Renal cortical epithelial cell (primary cell): Measurements from ENCODE around the gene KLF7. TPM values are rescaled to one million over a fixed set of nuclear protein-coding genes. Genes with fewer than 3 reads are reported as not detected.

Source experiments
- DNase-seq: peaks from one replicate; pipeline ENCODE4 v3.0.0-alpha.2; 2011; ENCODE audit warnings: low read depth
- total RNA-seq: library from RNA; depleted of rRNA; stranded (reverse); fragments of >200 nt; gene quantifications from 2 replicates; pipeline ENCODE4 v1.2.3, GENCODE V29; 2014

Gene KLF7
- total RNA-seq, 1 donor from 2014 or later: 31.5 TPM

DNA sequence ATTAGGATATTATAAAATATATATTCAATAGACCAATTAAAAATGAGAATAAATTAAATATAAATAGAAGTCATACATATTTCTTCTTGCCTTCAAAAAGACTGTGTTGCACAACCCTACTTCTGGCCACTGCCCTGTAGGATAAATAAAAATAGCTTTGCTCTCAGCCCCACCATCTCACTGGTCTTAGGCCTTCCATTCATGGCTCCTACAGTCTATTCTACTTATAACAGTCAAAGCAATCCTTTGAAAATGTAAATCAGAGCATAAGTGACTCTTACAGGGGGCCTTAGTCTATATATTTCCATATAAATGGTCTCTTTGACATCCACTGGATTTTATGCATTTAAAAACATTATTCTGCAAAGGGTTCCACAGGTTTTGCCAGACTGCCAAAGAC lies 72.9 kb downstream of the KLF7 start:
- DNase-seq: no peak

DNA sequence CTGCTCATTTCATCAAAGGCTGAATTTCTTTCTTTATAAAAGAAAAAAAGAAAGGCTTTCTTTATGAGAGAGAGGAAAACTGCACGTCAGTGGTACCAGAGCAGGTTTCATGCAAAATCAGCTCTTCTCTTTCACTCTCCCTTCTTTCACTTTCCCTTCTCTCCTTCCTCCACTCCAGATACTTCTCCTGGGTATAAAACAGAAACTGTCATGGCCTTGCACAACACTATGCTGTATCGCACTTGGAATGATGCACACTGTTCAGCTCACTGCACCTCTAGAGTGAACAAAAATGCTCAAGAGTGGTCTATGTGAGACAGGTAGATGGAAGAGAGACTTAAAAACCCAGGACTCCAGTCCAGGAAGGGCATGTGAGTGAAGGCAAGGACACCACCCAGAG lies 73.8 kb downstream of the KLF7 start:
- DNase-seq: peak; percentile 16

DNA sequence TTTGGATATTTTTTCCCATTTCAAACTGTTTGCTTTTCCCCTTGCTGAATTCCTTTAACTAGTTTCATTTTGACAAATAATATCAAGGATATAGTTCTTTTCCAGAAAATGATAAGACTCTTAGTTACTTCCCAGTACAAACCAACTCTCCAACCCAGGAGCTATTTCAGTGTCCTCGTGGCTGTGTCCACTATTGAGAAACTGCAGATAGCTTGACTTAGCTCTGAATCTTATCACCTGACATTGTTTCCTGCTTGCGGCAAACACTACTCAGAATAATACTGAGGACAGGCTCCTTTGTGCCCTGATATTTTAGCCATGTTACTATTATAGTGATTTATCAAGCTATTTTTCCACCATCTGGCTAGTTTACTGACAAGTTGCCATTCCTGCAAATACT lies 74.6 kb downstream of the KLF7 start:
- DNase-seq: no peak

DNA sequence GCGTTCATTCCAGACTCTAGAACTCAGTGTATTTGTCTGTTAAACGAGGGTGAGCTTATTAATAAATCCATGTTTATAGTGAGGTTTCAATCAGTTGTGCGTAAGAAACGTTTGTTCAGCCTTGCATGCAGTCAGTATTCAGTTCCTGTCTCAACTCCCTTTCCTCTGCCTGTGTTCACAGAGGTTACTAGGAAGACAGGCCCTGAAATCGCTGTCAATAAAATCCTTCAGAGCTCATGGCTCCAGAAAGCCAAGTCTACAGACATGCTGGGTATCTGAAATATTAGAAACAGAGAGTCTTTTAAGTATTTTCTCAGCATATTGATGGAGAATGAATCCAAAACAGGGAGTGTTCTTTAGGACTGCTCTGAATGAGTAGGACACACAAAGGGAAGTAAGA lies 75.4 kb downstream of the KLF7 start:
- no peak for DNase-seq

DNA sequence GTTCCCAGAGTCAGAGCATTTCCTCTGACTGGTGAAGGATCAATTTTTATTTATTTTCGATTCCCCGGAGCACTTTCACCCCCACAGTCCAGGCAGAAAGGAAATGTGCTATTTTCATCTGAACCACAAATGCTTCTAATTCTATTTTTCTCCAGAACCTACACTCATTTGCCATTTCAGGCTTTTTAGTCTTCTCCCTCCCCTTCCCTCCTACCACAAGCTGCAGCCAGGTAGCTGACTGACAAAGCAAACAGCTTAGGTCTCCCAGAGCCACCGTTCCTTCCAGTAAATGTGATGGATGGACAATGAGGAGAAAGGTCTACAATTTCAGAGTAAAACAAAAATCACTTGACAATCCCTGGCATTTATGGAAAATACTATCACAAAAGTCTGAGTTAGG lies 76.9 kb downstream of the KLF7 start:
- DNase-seq: no peak

DNA sequence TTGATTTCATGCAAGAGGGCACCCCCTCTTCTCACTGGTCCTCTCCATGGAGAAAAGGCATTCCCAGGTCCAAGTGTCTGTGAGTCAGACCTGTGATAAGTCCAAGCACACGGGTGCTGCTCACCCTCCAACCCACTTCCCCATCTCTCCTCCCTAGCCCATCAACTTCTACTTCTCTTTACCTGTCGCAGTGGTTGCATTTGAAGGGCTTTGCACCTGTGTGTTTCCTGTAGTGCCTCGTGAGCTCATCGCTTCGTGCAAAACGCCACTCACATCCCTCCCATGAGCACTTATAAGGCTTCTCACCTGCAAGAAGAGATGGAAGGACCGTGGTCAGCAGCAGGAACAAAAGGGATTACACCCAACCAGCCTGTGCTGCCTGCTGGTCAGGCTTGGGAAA lies 77.5 kb downstream of the KLF7 start:
- DNase-seq: no peak

DNA sequence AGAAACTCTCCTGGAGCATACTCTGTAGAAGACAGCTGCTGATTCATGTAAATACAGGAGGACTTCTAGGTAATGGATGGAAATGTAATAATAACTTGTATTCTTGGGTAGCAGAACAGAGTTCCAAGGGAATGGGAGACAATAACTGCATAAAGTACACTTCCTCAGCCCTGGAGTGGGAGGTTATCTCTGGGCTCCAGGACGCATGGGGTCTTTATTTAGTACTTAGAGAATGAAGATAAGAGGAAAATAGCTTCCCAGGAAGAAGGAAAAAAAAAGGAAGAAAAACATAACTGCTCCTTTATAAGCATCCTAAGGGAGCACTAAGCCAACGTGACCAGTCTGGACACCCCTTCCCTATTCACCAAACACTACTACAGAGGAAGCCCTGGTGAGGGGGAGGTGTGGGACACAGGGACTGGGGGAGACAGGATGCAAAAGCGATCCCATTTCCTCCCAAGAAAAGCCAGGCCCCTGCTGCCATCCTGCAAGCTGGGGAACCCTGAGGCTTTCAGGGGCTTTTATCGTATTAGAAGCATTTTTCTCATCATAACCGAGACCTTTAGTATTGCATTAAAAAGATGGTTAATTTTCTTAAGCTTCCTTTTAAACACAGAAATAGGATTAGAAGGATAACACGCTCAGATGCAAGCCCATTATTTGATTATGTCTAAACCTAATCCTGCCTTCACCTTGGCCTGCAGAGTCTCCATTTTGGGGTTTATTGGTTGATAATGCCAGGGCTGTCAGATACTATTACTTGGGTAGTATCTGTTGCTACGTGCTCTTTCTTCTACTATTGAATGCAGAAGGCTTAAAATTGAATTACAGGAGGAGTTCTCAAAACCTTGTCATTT lies 78.5 kb downstream of the KLF7 start:
- DNase-seq: no peak

DNA sequence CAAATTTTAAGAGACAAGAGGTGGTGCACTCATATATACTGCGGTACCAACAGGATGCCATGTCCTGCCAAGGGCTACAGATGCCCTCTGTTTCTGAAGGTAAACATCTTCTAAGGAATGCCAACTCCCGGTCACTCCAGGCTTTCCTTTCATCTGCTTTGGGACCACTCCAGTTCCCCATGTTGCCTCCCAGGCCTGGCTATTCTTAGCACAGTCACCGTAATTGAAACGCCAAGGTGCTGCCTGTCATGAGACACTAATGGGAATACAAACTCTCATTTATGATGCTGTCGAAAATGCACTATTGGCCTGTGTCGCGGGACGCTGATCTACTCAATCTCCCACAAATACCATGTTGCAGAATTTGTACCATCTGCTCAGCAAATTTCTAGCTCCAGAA lies 79.6 kb downstream of the KLF7 start:
- no peak for DNase-seq

DNA sequence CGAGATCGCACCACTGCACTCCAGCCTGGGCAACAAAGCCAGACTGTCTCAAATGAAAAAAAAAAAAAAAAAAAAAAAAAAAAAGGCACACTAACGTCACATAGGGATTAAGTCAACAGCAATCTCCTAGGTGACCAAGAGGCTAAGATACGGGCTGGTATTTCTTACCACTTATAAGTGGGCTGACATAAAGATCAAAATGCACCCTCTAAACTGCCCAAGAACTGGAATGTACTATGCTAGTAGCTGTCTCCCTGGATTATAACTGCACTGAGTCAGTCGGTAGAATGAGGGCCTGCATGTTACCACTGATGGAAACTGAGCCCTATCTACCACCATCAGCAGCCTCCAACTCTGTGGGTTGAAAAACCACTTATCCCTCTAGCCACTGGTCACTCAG lies 80.6 kb downstream of the KLF7 start:
- DNase-seq: no peak

DNA sequence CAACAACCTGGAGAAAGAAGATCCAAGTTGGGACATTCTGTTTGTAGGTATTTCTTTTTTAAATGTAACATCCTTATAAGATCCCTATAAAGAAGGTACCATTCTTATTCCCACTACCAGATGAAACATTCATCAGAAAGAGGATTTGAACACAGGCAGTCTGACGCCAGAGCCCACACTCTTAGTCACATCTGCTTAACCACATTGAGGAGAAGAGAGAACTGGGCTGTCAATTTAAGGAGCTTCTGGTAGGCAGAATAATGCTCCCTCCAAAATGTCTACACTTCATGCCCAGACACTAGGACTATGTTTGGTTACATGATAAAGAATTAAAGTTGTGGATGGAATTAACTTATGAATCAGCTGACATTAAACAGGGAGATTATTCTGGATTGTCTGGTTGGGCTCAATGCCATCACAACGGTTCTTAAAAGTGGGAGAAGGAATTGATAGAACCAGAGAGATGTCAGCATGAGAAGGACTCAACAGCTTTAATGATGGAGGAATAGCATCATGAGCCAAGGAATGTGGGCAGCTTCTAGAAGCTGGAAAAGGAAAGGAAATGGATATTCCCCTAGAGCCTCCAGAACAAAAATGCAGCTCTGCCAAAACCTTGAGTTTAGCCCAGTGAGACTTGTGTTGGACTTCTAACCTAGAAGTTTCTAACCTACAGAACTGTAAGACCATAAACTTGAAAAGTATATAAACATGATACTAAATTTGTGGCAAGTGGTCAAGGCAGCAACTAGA lies 82.2 kb downstream of the KLF7 start:
- no peak for DNase-seq

DNA sequence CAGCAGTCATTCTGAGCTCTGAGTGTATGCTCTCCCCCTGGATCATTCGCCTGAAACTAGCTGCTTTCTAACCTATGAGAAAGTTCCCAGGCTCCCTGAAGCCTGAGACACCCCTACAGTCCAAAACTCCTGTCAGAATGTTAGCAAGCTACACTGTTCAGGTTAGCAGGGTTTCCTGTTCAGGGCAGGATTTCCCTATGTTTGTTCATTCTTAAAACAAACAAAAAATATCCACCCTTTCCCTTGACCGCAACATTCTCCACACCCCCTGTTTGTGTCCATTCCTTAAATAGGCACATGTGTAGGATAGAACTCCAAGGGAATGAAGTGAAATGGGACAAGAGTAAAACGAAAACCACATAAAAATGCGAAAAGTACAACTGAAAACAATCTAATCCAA lies 83.1 kb downstream of the KLF7 start:
- no peak for DNase-seq

DNA sequence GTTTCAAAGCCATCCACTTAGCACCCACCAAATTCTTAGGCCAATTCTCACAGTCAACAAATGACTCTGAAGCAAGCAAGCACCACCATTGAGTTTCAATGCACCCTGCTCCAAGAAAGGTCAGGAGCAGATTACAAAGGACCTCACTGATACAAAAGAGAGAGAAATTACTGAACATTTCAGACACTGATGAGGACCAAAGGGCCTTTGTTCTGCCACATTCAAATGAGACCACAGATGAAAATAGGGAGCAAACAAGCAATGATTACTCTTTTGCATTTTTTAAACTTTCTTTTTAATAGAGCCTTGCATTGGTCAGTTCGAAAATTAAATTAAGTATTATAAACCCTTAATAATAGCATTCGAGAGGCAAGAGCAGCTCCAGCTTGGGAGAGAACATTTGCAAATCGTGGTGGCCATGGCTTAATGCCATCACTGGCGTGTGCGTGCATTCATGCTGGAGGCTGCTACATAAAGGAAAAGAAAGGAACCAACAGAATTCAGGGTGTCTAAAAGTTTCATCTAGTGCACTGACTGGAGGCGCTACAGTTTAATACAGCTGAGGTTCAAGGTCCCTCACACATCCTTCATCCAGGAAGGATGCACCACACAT lies 87.5 kb downstream of the KLF7 start:
- DNase-seq: no peak

DNA sequence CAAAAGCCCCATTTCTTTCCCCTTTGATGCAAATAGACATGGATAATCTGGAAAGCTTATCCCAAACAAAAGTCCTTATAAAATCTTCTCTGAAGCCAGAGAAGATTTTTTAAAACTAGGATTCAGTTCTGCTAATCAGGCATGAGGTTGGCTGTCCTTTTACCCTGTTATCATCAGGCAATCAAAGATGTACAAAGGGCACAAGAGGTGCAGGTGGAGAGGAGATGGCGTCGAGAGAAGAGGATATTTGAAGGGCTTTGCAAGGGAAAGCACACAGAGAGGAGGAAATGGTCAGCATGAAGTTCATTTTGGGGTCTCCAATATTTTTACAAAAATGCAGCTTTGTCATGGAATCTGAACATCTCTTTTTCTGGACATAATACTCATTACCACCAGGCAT lies 88.5 kb downstream of the KLF7 start:
- DNase-seq: no peak

DNA sequence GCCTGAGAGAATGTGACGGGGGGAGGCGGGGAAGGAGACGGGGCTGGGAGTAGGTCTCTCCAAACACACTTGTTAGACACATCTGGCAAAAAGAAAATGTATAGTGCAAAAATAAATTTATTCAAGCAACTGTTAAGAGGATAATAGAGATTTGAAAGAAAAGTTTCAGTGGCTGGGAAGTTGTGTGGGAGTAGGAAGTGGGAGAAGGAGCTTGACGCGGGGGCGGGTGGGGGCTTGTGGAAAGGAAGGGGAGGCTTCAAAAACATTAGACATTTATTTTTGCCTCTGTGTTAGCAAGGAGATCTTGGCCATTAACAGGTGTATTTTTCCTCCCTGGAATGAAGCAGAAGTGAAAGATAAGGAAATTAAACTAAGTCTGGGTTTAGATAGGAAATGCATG lies 90.3 kb downstream of the KLF7 start:
- DNase-seq: no peak

DNA sequence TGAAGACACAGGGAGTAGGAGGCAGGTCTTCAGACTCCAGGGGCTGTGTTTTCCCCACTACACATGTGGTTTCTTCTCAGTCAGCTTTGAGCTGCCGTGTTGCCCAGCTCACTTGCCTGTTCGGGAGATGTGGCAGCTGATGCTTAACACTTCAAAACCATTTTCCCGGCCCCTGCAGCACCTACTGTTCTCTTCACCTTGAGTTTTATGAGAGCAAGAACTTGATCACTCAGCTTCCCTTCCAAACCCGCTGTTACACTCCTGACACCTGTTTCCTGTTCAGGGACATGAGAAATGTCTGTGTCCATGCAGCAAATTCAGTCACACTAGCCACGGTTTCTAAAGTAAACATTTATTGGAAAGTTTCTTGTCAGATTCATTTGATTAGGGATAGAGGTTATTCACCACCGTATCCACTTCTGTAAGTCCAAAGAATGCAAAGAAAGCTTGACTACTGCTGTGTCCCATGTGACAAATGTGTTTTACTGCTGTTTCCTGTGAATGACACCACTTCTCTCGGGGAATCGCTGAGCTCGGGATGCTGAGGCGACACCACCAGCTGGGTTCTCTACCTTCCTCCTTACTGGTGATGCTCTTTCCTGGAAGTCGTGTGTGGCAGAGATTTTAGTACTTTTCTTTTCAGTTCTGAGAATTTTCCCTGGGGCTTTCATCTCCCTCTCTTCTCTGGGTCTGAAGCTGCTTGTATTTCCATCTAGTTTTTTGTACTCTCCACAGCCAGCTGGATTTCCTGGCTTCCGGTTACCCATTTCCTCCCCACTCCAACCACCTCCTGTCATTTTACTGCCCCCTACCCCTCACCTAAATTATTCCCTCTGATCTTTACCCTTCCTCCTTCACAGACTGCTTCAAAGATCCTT lies 91.7 kb downstream of the KLF7 start:
- DNase-seq: peak; percentile 21

DNA sequence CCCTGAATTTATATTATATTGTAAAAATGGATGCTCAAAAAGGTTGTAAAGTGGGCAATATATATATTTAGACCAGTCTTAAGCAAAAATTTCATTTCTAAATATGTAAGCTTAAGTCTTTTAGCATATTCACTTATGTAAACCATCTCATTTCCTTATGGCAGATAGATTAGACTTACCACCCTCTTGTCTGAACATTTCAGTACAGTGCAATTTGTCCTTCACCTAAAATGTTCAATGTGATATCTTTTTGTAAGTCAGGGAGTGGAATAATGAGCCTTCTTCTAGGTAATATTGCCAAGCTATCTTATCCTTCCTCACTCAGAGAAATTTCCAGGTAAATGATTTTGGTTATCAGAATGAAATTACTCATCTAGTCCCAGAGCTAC lies 92.3 kb downstream of the KLF7 start:
- DNase-seq: no peak

DNA sequence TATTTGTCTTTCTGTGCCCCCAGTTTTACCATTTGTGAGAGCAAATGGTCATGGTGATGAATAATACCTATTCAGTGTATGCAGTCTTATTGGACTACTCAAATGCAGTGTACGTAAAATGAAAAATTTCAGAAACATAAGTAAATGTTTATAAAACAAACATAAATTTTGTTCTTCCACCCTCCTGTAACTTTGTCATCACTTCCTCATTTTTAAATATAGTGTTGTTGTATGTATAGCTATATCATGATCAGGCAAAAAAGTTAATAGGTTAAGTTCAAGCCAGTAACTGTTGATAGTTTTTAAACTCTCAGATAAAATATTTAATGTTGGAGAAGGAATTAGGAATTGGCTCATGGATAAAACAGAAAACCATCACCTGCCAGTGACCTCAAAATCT lies 93.2 kb downstream of the KLF7 start:
- DNase-seq: no peak

DNA sequence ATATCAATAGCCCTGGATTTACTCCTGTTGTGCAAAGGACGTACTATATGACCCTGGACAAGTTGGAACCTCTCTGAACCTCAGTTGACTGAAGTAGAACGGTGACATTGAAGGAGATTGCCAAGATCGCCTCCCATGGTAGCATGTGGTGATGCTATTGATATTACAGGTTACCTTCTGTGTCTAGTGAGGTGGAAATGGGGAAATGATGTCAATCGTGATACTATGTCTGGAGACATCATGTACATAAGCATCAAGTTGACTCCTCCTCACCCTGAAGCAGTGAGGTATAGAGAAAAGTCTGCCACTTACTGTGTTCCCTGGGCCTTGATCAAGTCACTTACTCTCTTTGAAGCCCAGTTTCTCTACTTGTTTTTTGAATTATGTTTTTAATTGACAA lies 93.9 kb downstream of the KLF7 start:
- DNase-seq: no peak

DNA sequence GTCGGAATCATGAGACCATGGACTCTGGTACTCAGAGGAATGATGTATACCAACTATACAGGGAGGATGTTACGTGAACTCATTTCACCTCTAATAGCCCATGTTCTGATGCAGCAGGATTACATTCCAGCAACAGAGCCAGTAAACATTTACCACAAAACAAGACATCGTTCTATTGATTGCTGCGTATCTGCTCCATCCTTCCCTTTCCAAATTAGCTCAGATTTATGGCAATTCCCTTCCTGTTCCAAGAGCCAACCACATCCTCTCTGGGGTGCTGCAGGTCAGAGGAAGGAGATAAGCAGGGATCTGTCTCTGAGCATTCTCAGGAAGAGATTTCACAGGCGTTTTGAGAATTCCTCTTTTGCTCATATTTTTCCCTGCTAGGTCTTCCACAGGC lies 98.3 kb downstream of the KLF7 start:
- DNase-seq: no peak

DNA sequence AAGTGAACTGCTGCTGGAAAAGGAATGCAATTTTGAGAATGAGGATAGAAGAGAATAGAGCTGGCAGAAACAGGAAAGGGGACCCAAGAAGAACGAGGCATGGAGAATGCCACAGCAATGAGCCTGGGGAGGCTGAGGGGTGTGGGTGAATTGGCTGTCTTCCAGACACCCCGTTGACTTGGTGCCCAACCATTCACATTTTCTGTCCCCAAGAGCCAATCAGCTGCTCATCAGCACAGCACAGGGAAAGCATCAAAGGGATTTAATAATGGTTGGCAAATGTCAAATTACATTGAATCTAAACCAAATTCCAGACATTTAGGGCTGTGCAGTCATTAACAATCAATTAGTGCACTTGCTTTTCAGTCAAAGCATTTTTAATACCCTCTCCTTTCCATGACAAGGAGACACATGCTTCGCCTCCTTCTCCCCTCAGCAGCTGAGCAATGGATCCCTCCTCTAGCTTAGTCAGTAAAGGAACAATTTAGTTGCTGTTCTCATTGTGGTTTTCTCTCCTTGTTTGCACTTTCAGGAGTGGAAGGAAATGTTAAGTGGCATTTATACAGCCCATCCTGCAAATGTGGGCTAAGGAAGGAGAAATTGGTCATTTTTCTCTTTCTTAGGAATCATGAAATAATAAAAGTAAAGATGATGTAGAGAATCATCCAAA lies 98.8 kb downstream of the KLF7 start:
- DNase-seq: no peak

DNA sequence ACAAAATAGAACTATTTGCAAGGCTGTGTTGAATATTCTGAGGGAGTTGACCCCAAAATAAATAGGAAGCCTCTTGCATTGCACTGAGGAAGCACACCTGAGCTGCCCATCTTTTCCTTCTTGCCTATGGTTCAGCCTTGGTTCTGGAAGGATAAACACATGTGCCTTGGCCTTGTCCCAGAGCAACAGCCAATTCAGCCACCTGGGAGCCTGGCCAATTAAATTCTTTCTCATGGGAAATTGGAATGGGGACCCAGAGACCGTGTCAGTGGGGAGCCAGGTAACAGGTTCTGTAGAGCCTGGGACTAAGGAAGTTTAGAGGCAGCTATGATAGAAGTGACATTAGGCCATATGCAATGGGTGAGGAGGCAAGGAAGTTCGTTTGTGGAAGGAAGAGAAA lies 99.6 kb downstream of the KLF7 start:
- no peak for DNase-seq
